T-helper 2 cell treated with Interferon-gamma antibody and Interleukin-4, amounts not matched to agents 5 μg/mL and 100 μg/mL, for 36 hours (primary cell): ENCODE data around the gene GAS7.

Experiments used
- DNase-seq: peaks from one replicate; pipeline ENCODE4 v3.0.0; 2021; ENCODE audit warnings: low spot score
- H3K27ac Mint-ChIP-seq: one replicate; pipeline ENCODE4 v1.8.0; 2021; ENCODE audit warnings: mild to moderate bottlenecking, mixed read lengths
- H3K27me3 Mint-ChIP-seq: one replicate; pipeline ENCODE4 v1.8.0; 2021; ENCODE audit warnings: low read depth, mixed read lengths
- H3K36me3 Mint-ChIP-seq: one replicate; pipeline ENCODE4 v1.8.0; 2021; ENCODE audit warnings: low read depth, mixed read lengths
- H3K4me1 Mint-ChIP-seq: one replicate; pipeline ENCODE4 v1.8.0; 2021; ENCODE audit warnings: low read depth, mixed read lengths
- H3K4me3 Mint-ChIP-seq: one replicate; pipeline ENCODE4 v1.8.0; 2022; ENCODE audit warnings: mild to moderate bottlenecking, moderate library complexity, mixed read lengths
- H3K9me3 Mint-ChIP-seq: one replicate; pipeline ENCODE4 v1.8.0; 2021; ENCODE audit warnings: mixed read lengths

The GAS7 gene

DNA sequence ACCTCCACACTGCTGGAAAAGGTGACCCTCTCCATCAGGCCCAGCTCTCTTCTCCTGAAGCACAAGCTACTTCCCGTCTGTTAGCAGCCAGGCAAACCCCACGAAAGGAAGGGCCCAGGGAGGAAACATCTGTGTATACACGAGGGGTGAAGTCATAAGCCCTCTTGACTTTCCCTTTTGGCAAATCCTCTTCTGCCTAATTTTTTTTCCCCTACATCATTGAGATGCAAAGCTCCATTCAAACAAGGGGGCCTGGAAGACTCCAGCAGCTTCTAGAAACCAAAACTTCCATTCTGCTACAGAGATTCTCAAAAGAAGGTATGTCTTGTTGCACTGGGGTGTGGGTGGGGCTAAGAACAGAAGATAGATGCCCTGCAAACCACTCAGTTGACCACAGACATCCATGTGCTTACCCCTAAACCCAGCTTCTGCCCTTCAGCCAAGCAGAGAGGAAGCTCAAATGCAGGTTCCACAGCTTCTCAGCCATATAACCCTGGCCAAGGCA is 147.8 kb downstream of the GAS7 start:
- Mint-ChIP-seq H3K9me3 (no peaks in the 10 kb centered on the region), H3K4me3 (no peak overlapping the region)
- no peak for DNase-seq

DNA sequence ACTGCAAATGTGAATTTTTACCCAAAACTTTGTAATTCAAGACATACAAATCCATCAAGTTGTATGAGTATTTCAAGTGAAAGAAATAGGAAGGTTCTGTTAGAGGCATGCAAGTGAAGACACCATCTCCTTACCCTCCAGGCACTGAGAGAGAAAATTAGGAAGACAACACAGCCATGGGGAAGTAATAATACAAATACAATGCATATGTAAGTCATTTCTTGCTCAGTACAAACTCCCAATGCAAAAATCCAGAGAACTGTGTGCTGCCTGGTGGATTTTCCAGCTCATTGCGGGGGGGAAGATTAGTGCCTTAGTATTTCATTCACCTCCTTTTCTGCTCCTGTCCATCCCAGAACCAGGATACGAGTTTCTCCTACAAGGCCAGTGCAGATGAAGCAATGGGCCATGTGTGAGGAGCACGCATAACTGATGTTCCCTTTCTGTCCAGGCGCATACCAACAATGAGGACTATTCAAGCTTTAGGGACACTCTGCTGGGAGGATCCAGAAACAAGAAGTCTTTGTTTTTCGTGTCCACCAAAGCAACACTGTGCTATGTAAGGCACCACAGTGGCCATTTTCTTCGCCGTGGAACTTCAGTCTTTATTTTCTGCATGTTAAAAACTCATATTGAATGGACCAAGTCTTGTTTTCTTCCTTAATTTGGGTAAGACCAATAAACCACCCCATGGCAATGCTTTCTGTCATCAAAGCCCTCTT is 149.6 kb downstream of the GAS7 start:
- Mint-ChIP-seq H3K27me3 (no peaks in the 10 kb centered on the region), H3K9me3 (no peaks in the 10 kb centered on the region), H3K4me1 (no peaks in the 10 kb centered on the region), H3K27ac (no peak overlapping the region), H3K4me3 (no peak overlapping the region), H3K36me3 (no peaks in the 10 kb centered on the region)
- no peak for DNase-seq

More for the DNA sequence above, 147.8 kb downstream of the GAS7 start:
- Mint-ChIP-seq H3K27ac (no peak overlapping the region), H3K27me3 (no peaks in the 10 kb centered on the region), H3K36me3 (no peaks in the 10 kb centered on the region), H3K4me1 (no peaks in the 10 kb centered on the region)

DNA sequence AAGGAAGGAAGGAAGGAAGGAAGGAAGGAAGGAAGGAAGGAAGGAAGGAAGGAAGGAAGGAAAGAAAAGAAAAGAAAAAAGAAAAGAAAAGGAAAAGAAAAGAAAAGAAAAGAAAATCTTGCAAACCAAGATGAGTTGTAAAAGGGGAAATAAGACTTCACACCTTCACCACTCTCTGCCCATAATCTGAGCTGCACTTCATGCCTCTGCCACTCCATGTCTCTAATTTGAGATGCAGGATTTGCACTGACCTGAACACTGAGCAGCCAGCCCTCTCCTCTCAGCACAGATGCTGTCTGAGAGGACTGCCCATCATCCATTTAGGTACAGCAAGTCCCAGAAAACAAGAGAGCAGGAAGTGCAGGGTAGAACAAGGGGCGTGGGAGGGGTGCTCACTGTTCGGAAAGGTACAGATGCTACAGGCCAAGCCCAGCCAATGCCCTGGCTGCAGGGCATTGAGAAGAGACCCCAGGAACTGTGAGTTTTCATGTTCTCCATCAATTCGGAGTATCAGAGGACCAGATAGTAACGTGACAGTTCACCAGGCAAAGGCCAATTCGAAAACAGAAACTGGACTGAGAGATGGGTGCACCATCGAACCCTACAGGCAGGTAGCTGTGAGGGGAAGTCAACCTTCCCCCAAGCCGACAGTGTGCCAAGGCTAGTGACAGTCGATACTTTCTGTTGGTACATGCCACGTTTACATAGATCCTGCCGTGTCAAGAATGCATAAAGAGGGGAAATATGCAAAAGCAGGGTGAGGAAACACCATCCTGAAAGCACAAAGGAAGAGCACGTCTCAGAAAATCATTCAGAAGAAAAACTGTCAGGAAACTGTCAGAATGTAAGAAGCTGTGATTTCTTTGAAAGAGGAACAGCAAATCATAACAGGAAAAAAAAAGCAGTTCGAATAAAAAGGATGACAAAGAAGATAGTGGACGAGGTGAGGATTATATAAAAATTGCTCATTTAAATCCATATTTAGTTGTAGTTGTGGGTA is 151.3 kb downstream of the GAS7 start:
- H3K27ac Mint-ChIP-seq, result no peak overlapping the region
- H3K4me3 Mint-ChIP-seq, result no peak overlapping the region
- no peak for DNase-seq
- H3K4me1 Mint-ChIP-seq, result no peaks in the 10 kb centered on the region
- no peaks in the 10 kb centered on the region for H3K27me3 Mint-ChIP-seq
- no peaks in the 10 kb centered on the region for H3K36me3 Mint-ChIP-seq
- no peaks in the 10 kb centered on the region for H3K9me3 Mint-ChIP-seq

DNA sequence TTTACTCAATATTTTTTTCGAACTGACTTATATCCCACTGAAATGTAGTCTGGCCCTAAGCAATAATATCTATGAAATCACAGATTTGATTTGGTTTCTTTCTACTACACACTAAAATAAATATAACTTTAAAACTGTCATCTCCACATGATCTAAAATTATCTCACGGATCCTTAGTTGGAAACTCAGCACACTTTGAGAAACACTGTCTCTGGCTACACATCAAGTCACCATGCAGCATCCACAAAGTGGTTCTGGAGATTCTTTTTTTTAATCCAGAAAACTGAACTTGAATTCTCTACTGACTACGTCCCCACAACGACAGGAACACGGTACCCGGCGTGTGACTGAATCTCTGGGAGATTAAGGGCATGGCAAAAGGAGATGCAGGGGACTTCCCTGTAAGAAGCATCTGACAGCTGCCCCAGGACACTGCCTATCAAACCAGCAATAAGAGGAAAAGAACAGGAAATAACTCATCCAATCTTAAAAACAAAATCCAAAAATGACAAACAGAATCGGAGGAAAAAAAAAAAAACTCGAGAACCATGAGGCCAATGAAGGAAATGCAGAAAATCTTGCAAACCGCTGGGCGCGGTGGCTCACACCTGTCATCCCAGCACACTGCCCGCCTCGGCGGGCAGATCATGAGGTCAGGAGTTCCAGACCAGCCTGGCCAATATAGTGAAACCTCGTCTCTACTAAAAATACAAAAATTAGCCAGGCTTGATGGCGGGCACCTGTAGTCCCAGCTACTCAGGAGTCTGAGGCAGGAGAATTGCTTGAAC is 152.3 kb downstream of the GAS7 start:
- no peak overlapping the region for H3K27ac Mint-ChIP-seq
- no peaks in the 10 kb centered on the region for H3K4me1 Mint-ChIP-seq

DNA sequence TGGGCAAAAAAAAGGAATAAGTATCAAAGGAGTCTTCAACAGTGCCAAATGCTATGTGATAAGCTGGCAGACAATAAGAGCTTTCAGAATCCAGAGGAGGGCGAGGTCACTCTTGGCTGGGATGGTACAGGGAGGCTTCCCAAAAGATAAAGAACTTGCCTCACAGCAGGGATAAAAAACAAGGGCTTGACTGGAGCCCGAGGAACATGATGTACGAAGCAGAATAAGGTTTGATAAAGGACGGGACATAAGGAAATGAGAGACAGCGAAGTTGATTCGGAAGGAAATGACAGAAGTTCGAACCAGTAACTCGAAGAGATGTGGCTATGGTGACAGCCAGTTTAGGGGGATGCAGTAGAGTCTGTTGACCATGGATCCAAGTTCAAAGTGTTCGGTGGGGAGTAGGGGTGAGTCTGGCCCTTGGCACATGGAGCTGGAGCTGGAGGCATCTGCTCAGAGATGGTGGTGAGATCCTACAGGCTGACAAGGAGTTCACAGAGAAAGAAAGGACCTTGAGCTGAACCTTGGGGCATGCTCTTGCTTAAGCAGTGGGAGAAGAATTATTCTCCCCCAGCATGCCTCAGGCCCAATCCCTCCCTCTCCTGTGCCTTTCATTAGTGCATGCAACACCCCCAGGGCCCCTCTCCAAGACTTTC is 155.7 kb downstream of the GAS7 start:
- Mint-ChIP-seq H3K27me3 (no peaks in the 10 kb centered on the region), H3K4me1 (no peaks in the 10 kb centered on the region), H3K9me3 (no peaks in the 10 kb centered on the region), H3K4me3 (no peak overlapping the region), H3K36me3 (no peaks in the 10 kb centered on the region), H3K27ac (no peak overlapping the region)
- DNase-seq, result no peak

More for the DNA sequence above, 152.3 kb downstream of the GAS7 start:
- H3K27me3 Mint-ChIP-seq, result no peaks in the 10 kb centered on the region
- no peak overlapping the region for H3K4me3 Mint-ChIP-seq
- no peaks in the 10 kb centered on the region for H3K9me3 Mint-ChIP-seq
- H3K36me3 Mint-ChIP-seq, result no peaks in the 10 kb centered on the region
- DNase-seq, result no peak

DNA sequence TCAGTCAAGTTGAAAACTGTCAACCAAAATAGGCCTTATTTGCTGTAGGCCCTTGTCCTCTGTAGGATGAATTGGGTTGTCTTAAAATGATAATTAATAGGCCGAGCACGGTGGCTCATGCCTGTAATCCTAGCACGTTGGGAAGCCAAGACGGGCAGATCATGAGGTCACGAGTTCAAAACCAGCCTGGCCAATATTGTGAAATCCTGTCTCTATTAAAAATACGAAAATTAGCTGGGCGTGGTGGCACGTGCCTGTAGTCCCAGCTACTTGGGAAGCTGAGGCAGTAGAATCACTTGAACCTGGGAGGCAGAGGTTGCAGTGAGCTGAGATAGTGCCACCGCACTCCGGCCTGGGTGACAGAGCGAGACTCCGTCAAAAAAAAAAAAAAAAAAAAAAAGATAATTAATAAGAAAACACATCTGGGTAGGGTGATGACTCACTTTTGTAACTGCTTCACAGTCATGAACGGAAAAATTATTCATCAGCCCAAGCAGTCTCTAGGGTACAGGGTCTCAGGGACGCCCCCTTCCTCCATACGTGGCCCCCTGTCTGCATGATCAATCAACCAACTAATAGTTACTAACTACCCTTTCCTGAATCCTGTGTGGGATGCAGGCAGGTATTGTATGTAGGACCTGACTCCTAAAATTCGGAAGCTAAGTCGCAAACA is 156.4 kb downstream of the GAS7 start:
- DNase-seq, result no peak
- no peaks in the 10 kb centered on the region for H3K4me1 Mint-ChIP-seq
- no peaks in the 10 kb centered on the region for H3K9me3 Mint-ChIP-seq
- no peak overlapping the region for H3K4me3 Mint-ChIP-seq
- H3K36me3 Mint-ChIP-seq, result no peaks in the 10 kb centered on the region
- no peak overlapping the region for H3K27ac Mint-ChIP-seq
- no peaks in the 10 kb centered on the region for H3K27me3 Mint-ChIP-seq

DNA sequence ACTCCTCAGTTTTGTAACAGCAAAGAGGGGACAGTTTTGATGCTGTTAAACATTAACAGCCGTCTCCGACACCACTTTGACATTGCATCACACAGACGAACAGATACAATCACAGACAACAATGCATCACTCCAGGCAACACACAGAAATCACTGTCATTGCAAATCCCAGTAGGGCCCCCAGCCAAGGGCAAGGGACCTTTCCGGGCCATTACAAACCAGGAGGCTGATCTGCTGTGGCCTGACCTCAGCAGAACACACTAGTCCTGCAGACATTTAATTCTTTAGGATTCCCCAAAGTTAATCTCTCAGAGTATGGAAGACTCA is 157.2 kb downstream of the GAS7 start:
- no peaks in the 10 kb centered on the region for H3K27me3 Mint-ChIP-seq
- H3K9me3 Mint-ChIP-seq, result no peaks in the 10 kb centered on the region
- H3K36me3 Mint-ChIP-seq, result no peaks in the 10 kb centered on the region
- H3K4me1 Mint-ChIP-seq, result no peaks in the 10 kb centered on the region
- H3K27ac Mint-ChIP-seq, result no peak overlapping the region
- no peak overlapping the region for H3K4me3 Mint-ChIP-seq
- no peak for DNase-seq

DNA sequence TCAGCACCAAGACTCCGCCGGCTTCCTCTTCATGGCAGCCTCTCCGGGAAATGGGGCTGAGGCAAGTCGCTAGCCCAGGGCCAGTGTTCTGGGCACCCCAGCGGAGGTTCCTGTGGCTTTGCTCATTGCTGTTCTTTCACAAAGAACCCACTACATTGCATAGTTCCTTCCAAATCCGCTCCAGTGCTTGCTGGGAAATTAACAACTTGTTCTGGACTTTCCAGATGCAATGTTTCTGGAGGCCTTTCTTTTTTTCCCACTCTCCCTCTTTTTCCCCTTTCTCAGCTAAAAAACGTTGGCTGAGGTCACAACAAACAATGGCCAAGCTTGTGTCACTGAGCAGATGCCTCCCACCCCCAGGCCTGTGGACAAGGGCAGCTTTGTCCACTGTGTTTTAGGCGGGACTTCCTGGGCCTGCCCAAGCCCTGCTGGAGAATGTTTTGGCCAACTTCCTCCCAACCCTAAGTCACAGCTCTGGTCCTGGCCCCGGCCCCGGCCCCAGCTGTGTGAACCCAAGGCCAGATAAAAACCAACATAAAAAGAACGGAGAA is 161.8 kb downstream of the GAS7 start:
- Mint-ChIP-seq H3K4me1 (no peaks in the 10 kb centered on the region), H3K9me3 (no peaks in the 10 kb centered on the region), H3K27me3 (no peaks in the 10 kb centered on the region), H3K27ac (no peak overlapping the region), H3K4me3 (no peak overlapping the region), H3K36me3 (no peaks in the 10 kb centered on the region)
- DNase-seq, result no peak

DNA sequence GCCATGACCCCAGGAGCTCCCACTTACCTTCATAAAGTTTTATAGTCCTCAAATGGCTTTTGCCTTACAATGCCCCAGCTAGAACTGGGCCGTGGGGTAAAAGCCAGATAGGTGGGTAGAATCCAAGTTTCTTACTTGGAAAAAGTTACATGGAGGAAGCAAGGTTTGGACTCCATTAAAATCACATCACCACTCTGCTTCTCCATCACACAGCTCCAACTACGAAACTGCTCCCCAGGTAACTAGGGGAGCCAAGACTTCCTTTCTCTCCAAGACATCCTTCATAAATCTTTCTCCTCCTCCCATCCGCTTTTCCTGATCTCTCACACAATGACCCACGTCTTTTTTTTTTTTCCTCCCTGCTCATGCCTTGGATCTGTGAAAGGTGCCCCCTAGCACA is 162.5 kb downstream of the GAS7 start:
- DNase-seq, result no peak
- H3K9me3 Mint-ChIP-seq, result no peaks in the 10 kb centered on the region
- H3K4me3 Mint-ChIP-seq, result no peak overlapping the region
- H3K27me3 Mint-ChIP-seq, result no peaks in the 10 kb centered on the region
- no peaks in the 10 kb centered on the region for H3K4me1 Mint-ChIP-seq
- H3K27ac Mint-ChIP-seq, result no peak overlapping the region
- H3K36me3 Mint-ChIP-seq, result no peaks in the 10 kb centered on the region

DNA sequence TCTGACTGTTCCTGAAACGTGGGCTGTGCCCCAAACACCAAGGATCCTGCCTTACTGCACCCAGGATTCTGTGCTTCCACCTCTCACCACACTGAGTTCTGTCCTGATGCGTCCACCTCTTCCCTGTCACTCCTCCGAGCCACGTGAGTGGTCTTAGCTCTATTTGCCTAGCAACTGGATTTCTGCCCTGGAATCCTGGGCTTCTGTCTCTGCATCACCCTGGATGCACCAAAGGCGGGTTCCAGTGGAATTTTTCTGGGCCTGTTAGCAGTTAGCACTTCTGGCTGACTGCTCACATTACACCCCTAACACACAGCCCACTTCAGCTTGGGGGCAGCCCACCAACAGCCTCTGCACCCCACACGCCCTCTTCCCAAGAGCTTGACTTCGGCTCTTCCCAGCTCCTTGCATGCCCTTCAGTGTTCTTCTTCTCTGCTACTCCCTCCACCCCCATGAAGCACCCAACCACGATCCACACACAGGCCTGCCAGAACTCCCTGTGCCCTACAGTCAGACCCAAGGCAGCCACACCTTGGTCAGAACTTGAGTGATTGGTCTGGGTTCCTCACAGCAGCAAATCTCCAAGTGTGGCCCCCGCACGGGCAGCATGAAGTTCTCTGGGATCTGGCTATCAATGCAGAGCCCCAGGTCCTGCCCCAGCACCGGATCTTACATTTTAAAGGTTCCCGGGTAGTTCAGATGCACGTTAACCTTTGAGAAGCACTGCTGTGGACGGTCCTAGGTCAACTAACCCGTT is 163.5 kb downstream of the GAS7 start:
- Mint-ChIP-seq H3K36me3 (no peaks in the 10 kb centered on the region), H3K9me3 (no peaks in the 10 kb centered on the region), H3K4me1 (no peaks in the 10 kb centered on the region)

DNA sequence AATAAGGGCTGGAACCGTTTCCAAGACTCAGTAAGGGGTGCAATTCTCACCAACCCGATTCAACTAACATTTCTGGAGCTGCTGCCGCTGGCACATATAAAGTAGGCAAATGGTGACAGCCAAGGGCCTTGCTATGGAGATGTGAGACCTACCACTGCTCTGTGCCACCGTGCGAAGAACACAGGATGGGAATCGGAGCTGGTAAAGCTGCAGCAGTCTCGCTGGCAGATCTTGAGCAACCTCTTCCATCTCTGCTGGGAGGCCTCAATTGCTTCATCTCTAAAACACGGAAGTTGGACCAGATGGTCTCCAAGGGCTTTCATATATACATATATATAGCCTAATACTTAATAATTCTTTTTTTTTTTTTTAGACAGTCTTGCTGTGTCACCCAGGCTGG is 164.4 kb downstream of the GAS7 start:
- Mint-ChIP-seq H3K9me3 (no peaks in the 10 kb centered on the region), H3K4me1 (no peaks in the 10 kb centered on the region), H3K4me3 (no peak overlapping the region), H3K27ac (no peak overlapping the region), H3K27me3 (no peaks in the 10 kb centered on the region), H3K36me3 (no peaks in the 10 kb centered on the region)
- no peak for DNase-seq

More for the DNA sequence above, 163.5 kb downstream of the GAS7 start:
- Mint-ChIP-seq H3K27me3 (no peaks in the 10 kb centered on the region), H3K27ac (no peak overlapping the region), H3K4me3 (no peak overlapping the region)
- no peak for DNase-seq

DNA sequence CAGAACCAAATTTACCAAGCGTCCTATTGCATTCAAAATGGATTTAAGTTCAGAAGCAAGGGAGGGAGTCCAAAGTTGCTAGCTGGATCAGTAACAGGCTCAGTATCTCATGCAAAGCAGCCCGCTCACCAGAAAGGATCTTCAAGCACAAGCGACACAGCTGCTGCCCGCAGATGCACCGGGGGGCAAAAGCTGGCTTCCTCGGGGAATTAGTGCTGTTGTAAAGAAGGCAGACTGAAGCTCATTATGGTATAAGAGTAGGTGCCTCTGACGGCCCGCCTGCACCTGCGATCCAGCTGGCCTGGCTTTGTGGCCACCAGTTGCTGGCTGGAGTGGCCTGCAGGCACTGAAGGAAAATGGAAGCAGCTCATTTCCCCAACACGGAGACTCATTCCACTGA is 165.0 kb downstream of the GAS7 start:
- Mint-ChIP-seq H3K36me3 (no peaks in the 10 kb centered on the region), H3K4me3 (no peak overlapping the region), H3K9me3 (no peaks in the 10 kb centered on the region), H3K27ac (no peak overlapping the region), H3K4me1 (no peaks in the 10 kb centered on the region), H3K27me3 (no peaks in the 10 kb centered on the region)
- DNase-seq, result no peak
